GM20000 (cell line): ENCODE data around the gene STX11.

Experiments
- DNase-seq: peaks from one replicate; pipeline ENCODE4 v3.0.0; 2012; ENCODE audit warnings: low spot score
- TF ChIP-seq, protein P1 (sequence below): IDR thresholded peaks from 2 replicates; pipeline ENCODE4 v1.5.1; 2012; ENCODE audit warnings: mild to moderate bottlenecking, control low read depth; ENCODE audit errors: extremely low read depth, missing control alignments

The STX11 gene

DNA sequence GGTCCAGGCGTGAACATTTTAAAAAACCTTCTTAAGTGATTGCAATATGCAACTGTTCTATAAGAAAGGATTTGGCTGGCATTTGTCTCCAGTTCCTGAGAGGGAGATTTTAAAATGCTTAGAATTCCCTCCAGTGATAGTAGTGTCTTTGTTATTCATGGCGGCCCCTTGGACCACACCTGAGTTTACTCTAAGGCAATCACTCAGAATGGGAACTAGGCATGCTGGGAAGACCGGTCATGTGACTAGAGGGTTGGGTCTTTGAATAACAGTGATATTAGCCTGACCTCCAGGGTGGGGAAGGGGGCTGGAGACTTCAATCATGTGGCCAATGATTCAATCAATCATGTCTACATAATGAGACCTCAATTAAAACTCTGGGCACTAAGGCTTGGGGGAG lies 84.1 kb downstream of the STX11 start:
- DNase-seq: no peak
- TF ChIP-seq, protein P1, sequence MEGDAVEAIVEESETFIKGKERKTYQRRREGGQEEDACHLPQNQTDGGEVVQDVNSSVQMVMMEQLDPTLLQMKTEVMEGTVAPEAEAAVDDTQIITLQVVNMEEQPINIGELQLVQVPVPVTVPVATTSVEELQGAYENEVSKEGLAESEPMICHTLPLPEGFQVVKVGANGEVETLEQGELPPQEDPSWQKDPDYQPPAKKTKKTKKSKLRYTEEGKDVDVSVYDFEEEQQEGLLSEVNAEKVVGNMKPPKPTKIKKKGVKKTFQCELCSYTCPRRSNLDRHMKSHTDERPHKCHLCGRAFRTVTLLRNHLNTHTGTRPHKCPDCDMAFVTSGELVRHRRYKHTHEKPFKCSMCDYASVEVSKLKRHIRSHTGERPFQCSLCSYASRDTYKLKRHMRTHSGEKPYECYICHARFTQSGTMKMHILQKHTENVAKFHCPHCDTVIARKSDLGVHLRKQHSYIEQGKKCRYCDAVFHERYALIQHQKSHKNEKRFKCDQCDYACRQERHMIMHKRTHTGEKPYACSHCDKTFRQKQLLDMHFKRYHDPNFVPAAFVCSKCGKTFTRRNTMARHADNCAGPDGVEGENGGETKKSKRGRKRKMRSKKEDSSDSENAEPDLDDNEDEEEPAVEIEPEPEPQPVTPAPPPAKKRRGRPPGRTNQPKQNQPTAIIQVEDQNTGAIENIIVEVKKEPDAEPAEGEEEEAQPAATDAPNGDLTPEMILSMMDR: no peak

DNA sequence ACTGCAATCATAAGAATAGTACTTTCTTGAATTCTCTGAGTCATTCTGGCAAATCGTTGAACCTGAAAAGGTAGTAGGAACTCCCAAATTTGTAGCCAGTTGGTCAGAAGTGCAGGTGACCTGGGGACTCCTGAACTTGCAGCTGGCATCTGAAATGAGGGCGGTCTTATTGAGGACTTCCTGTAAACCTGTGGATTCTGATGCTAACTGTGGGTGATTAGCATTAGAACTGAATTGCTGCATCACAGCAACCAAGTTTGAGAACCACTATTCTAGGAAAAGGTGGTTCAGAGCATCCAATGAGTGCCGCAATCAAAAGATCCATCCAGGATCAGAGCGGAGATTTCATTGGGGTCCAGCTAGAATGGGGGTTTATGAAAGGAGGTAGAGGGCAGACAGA lies 84.6 kb downstream of the STX11 start:
- TF ChIP-seq, protein P1: no peak
- DNase-seq: no peak
